Measurements from ENCODE around the gene RAP2B.

Gene RAP2B

GRCh38 chr3:153160451-153161137 is 1.4 kb upstream of the RAP2B start:
- peak; percentile 50 to 69 for DNase-seq (ENCODE audit: low read depth in 2 of 2)

- DNase-seq (ENCODE audit: low read depth in 2 of 2): peak; percentile 82 to 90
Observed at GRCh38 chr3:153161138-153161713, 800 bp upstream of the RAP2B start.

- DNase-seq (ENCODE audit: low read depth in 2 of 2): peak in 1 of 2 donors; percentile 22
Observed at GRCh38 chr3:153162513-153163392, 727 bp downstream of the RAP2B start.

- DNase-seq (ENCODE audit: low read depth in 2 of 2): no peak
Observed at GRCh38 chr3:153163393-153163724, 1.3 kb downstream of the RAP2B start.

GRCh38 chr3:153163756-153164550 is 1.9 kb downstream of the RAP2B start:
- DNase-seq (ENCODE audit: low read depth in 2 of 2): no peak

DNA sequence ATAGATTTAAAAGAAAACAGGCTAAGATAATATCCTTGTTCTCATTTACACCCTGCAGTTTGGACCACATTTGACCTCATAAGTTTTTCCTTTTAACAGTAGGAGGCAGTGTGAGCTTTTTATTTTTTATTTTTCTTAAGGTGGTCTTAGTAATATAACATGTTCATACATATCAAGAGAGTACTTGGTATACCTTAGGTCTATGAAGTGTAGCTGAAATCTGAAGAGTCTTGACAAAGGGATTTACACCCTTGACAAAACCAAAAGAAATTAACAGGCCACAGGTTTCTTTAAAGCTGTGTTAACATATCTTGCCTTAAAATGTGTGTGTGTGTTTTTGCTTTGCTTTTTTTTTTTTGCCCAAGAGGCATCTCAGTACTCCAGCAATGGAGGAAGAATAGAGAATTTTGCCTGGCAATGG is 3.2 kb downstream of the RAP2B start:
- no peak for DNase-seq (ENCODE audit: low read depth in 2 of 2)

- DNase-seq (ENCODE audit: low read depth in 2 of 2): peak in 1 of 2 donors; percentile 11
Observed at GRCh38 chr3:153166206-153166605, 4.2 kb downstream of the RAP2B start.

- DNase-seq (ENCODE audit: low read depth in 2 of 2): no peak
Observed at GRCh38 chr3:153166796-153167195, 4.8 kb downstream of the RAP2B start.

DNA sequence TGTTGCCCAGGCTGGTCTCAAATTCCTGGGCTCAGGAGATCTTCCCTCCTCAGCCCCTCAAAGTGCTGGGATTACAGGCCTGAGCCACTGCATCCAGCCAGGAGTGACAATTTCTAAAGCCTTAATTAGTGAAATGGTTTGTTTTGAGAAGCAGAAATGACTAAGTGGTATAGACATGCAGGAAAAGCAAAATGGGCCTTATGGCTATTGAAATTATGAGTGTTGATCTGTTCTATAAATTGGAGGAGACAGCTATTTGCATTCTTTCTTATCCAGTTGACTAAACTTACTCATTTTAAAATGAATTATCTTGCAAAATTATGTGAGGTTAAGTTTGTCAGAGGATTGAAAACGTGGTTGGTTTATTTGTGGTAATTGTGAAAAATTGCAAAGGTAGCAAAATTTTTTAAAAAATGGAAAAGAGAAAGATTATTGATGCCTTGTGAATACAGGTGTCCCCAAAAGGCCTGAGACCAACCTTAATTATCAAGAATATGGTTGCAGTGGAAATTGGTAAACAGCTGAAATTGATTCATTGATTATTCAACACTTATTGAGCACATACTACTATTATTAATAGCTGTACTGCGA is 7.9 kb downstream of the RAP2B start:
- no peak for DNase-seq (ENCODE audit: low read depth in 2 of 2)

- no peak for DNase-seq (ENCODE audit: low read depth in 2 of 2)
Observed at GRCh38 chr3:153171256-153171655, 9.2 kb downstream of the RAP2B start.

GRCh38 chr3:153171918-153172317 is 9.9 kb downstream of the RAP2B start:
- DNase-seq (ENCODE audit: low read depth in 2 of 2): no peak

- no peak for DNase-seq (ENCODE audit: low read depth in 2 of 2)
Observed at GRCh38 chr3:153172796-153173757, 11.1 kb downstream of the RAP2B start.

- no peak for DNase-seq (ENCODE audit: low read depth in 2 of 2)
Observed at GRCh38 chr3:153173758-153174516, 11.9 kb downstream of the RAP2B start.

DNA sequence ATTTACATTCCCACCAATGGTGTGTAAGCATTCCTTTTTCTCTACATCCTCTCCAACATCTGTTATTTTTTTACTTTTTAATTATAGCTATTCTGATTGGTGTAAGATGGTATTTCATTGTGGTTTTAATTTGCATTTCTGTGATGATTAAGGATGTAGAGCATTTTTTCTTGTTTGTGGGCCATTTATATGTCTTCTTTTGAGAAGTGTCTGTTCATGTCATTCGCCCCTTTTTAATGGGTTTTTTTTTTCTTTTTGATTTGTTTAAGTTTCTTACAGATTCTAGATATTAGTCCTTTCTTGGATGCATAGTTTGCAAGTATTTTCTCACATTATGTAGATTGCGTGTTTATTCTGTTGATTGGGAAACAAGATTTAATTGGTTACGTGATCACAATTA is 14.2 kb downstream of the RAP2B start:
- DNase-seq (ENCODE audit: low read depth in 2 of 2): no peak

GRCh38 chr3:153180860-153181372 is 18.9 kb downstream of the RAP2B start:
- no peak for DNase-seq (ENCODE audit: low read depth in 2 of 2)

- DNase-seq (ENCODE audit: low read depth in 2 of 2): no peak
Observed at GRCh38 chr3:153182501-153183293, 20.7 kb downstream of the RAP2B start.

DNA sequence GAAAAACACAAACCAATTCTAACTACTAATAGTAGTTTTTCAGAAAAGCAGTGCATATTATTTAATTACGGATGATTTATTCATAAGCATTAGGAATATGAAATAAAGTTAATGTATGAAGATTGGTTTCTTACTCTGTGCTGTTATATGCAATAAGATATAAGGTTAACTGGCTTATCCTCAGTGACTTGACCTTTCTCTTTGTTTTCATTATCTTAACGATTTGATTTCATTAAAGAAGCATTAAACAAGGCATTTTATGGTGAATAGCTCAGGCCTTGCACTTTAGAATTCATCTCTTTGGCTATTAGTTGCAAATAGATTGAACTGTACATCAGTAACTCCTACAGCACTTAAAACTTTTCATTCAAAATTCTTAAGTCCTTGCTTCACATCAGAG is 28.9 kb downstream of the RAP2B start:
- DNase-seq (ENCODE audit: low read depth in 2 of 2): no peak

DNA sequence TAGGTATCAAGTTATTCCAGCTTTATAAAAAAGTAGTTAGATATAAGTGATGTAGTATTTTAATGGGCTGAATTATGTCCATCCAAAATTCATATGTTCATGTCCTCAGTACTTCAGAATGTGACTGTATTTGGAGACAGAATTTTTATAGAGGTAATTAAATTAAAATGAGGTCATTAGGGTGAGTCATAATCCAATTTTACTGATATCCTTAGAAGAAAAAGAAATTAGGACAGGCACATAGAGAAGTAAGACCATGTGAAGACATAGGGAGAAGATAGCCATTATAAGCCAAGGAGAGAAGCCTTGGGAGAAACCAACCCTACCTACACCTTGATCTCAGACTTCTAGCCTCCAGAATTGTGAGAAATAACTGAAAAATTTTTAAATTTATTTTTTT is 30.3 kb downstream of the RAP2B start:
- no peak for DNase-seq (ENCODE audit: low read depth in 2 of 2)

Data from stimulated activated CD8-positive, alpha-beta memory T cell treated with anti-CD3 and anti-CD28 coated beads, Interleukin-7, amount 100 ng/mL, for 4 hours (primary cell).